K562 (cell line): ENCODE measurements around the gene PNKD. TPM values are rescaled to one million over a fixed set of nuclear protein-coding genes. Genes with fewer than 3 reads are reported as not detected.

Experiments
- CREM ChIP-seq: IDR thresholded peaks from 2 replicates; pipeline ENCODE4 v1.6.1; 2014; ENCODE audit warnings: antibody characterized with exemption, low read depth
- ELK1 ChIP-seq: sonication (generic); formaldehyde crosslinking; IDR thresholded peaks from 2 replicates; pipeline ENCODE4 v1.8.1; 2022; ENCODE audit warnings: missing genetic modification reagents
- EWSR1 ChIP-seq: fragments of 450-650 bp; IDR thresholded peaks from 2 replicates; pipeline ENCODE4 v1.6.1; 2018; ENCODE audit warnings: borderline replicate concordance, mild to moderate bottlenecking, low read depth, moderate library complexity; ENCODE audit not compliant: partially characterized antibody
- GABPB1 ChIP-seq: sonication (generic); formaldehyde crosslinking; IDR thresholded peaks from 2 replicates; pipeline ENCODE4 v1.8.0; 2022; ENCODE audit warnings: mild to moderate bottlenecking, missing genetic modification reagents
- HDAC2 ChIP-seq: fragments of 450-650 bp; IDR thresholded peaks from 2 replicates; pipeline ENCODE4 v1.6.1; 2016; ENCODE audit warnings: mild to moderate bottlenecking
- HNRNPH1 ChIP-seq: fragments of 200-400 bp; formaldehyde crosslinking; optimal IDR thresholded peaks from 2 replicates; pipeline ENCODE3; 2017; ENCODE audit warnings: low read depth, mild to moderate bottlenecking, low read length, moderate library complexity
- NCOA1 ChIP-seq: fragments of 450-650 bp; IDR thresholded peaks from 2 replicates; pipeline ENCODE4 v1.6.1; 2016; ENCODE audit warnings: low read depth
- NR4A1 ChIP-seq, 2 experiments: fragments of 250-450 bp in 1 of 2; fragments of 450-650 bp in 1 of 2; sonication (Bioruptor Pico) in 1 of 2; IDR thresholded peaks; 2 replicates each; pipeline versions ENCODE4 v1.4.0 to v1.6.1; 2016 to 2020; ENCODE audit warnings: mild to moderate bottlenecking in 2 of 2, missing compliant biosample characterization in 1 of 2, missing genetic modification characterization in 1 of 2, moderate library complexity in 1 of 2
- POLR2A ChIP-seq: fragments of 450-650 bp; conservative IDR thresholded peaks from 2 replicates; pipeline ENCODE4 v1.6.1; 2016
- REST ChIP-seq, 2 experiments: fragments of 450-650 bp; formaldehyde crosslinking in 1 of 2; IDR thresholded peaks; 2 replicates each; pipeline versions ENCODE4 v1.4.0 to v1.6.1; 2014 to 2020; ENCODE audit warnings: mild to moderate bottlenecking in 2 of 2, borderline replicate concordance in 1 of 2, low read depth in 1 of 2
- RUNX1 ChIP-seq: sonication (generic); IDR thresholded peaks from 2 replicates; pipeline ENCODE4 v1.6.1; 2016; ENCODE audit warnings: antibody characterized with exemption, low read depth
- SIN3B ChIP-seq: fragments of 450-650 bp; IDR thresholded peaks from 2 replicates; pipeline ENCODE4 v1.6.1; 2017; ENCODE audit warnings: low read depth, mild to moderate bottlenecking, moderate library complexity
- SREBF1 ChIP-seq: fragments of 150-350 bp; IDR thresholded peaks from 2 replicates; pipeline ENCODE4 v1.6.1; 2014; ENCODE audit warnings: antibody characterized with exemption, low read depth, low read length, borderline replicate concordance
- ZBTB2 ChIP-seq: fragments of 450-650 bp; IDR thresholded peaks from 2 replicates; pipeline ENCODE4 v1.6.1; 2016; ENCODE audit warnings: antibody characterized with exemption
- ZFP30 ChIP-seq: fragments of 250-450 bp; sonication (Bioruptor Pico); IDR thresholded peaks from 2 replicates; pipeline ENCODE4 v1.8.0; 2022; ENCODE audit warnings: moderate library complexity, mild to moderate bottlenecking, inconsistent platforms, borderline replicate concordance
- ZNF146 ChIP-seq: IDR thresholded peaks from one replicate; pipeline ENCODE4 v1.6.1; 2018; ENCODE audit warnings: missing compliant biosample characterization; ENCODE audit not compliant: unreplicated experiment
- ZNF253 ChIP-seq: fragments of 250-450 bp; sonication (Bioruptor Pico); conservative IDR thresholded peaks from 2 replicates; pipeline ENCODE4 v1.6.1; 2021; ENCODE audit warnings: mild to moderate bottlenecking
- polyA plus RNA-seq, 8 experiments: library from polyadenylated mRNA; depleted of rRNA in 4 of 8; stranded (reverse) in 5 of 8; unstranded in 3 of 8; fragments of >200 nt; fragmentation: Nextera tagmentation in 2 of 8; fragmentation: Illumina TruSeq in 1 of 8; extraction: Ambion mirVana in 2 of 8; extraction: Trizol in 1 of 8; gene quantifications; 2 replicates each; pipeline versions ENCODE4 v1.2.1 to v1.2.3, GENCODE V29; 2011 to 2014; ENCODE audit warnings: inconsistent platforms in 1 of 8, missing spikeins in 1 of 8
- total RNA-seq, 7 experiments: library from RNA; depleted of rRNA in 6 of 7; stranded (reverse); fragments of >200 nt in 6 of 7; fragmentation: Illumina TruSeq in 2 of 7; extraction: Trizol in 2 of 7; gene quantifications; 2 replicates each; pipeline versions ENCODE4 v1.2.1 to v1.2.3, GENCODE V29; 2011 to 2021; ENCODE audit warnings: low replicate concordance in 1 of 7

Gene PNKD
- total and polyA plus RNA-seq, 9 of the 15 experiments (the other 6 are each of a cell fraction or from before 2014, with no cell fraction given) = 26.0 to 105 (median 60.1) TPM

GRCh38 chr2:218269900-218270720 is at the start of gene PNKD, which contains the start of gene AAMP (continued):
- TF ChIP-seq REST (IDR thresholded peaks at IDR 0.05; ENCODE audit: borderline replicate concordance) = no peak
- no peak for TF ChIP-seq REST (CRISPR knock-in tag; IDR thresholded peaks at IDR 0.05; ENCODE audit: low read depth)
- TF ChIP-seq ELK1 (CRISPR knock-in tag) = no peak
- TF ChIP-seq CREM = peak; percentile 90
- no peak for TF ChIP-seq RUNX1
- TF ChIP-seq NR4A1 (CRISPR knock-in tag; IDR thresholded peaks at IDR 0.05) = no peak
- TF ChIP-seq NR4A1 (tag; IDR thresholded peaks at IDR 0.05) = no peak
- 0 out of 2 replicates have a peak, but pooled peaks have one; percentile 39 for TF ChIP-seq NCOA1
- TF ChIP-seq SREBF1 = no peak; the same call in 1 of the 2 replicates
- TF ChIP-seq ZNF146 (CRISPR knock-in tag) = no peak
- no peak for TF ChIP-seq HNRNPH1
- TF ChIP-seq HDAC2 = 0 out of 2 replicates have a peak, but pooled peaks have one; percentile 39
- no peak for TF ChIP-seq ZFP30 (CRISPR knock-in tag)
- peak; percentile 92 for TF ChIP-seq GABPB1 (CRISPR knock-in tag)
- no peak for TF ChIP-seq EWSR1
- no peak for TF ChIP-seq ZBTB2
- no peak for TF ChIP-seq ZNF253 (CRISPR knock-in tag)
- peak; percentile 83 for TF ChIP-seq POLR2A
- peak; percentile 69 for TF ChIP-seq SIN3B
